Hypothalamus (tissue), 51 donors: ENCODE data around the gene PSMB9.

Source experiments
- DNase-seq, 51 donors: peaks; one replicate each; lab custom pipeline; 2025; lab: John Stamatoyannopoulos, UW

The PSMB9 gene

GRCh38 chr6:32889533-32889932 lies 35.5 kb downstream of the PSMB9 start:
- DNase-seq, result no peak

- no peak for DNase-seq
These were observed 36.8 kb downstream of the PSMB9 start for GRCh38 chr6:32890831-32891230.

GRCh38 chr6:32894085-32895005 lies 40.4 kb downstream of the PSMB9 start:
- peak; percentile 36 to 94 (median 86) for DNase-seq

GRCh38 chr6:32895006-32895345 lies 41.0 kb downstream of the PSMB9 start:
- no peak for DNase-seq

- no peak for DNase-seq
These were observed 50.0 kb downstream of the PSMB9 start for GRCh38 chr6:32903952-32904351.

- no peak for DNase-seq
These were observed 51.1 kb downstream of the PSMB9 start for GRCh38 chr6:32905078-32905477.

- no peak for DNase-seq
These were observed 52.5 kb downstream of the PSMB9 start for GRCh38 chr6:32906539-32906938.

- no peak for DNase-seq
These were observed 54.9 kb downstream of the PSMB9 start for GRCh38 chr6:32908897-32909296.
